HepG2 (cell line): Measurements from ENCODE around the gene MEIG1. TPM values are rescaled to one million over a fixed set of nuclear protein-coding genes. Genes with fewer than 3 reads are reported as not detected.
"Not testable (repeated sequence)": the region's sequence is repeated elsewhere in the genome, so short reads cannot be mapped to it uniquely, and the experiment has no call there.

Experiments
- ATAC-seq: fragments of 200-7000 bp; cut with Tn5 transposase; 3 replicates; pipeline ENCODE4 v1.9.1; 2020; ENCODE audit warnings: mild to moderate bottlenecking, moderate library complexity
- BruUV-seq: library from RNA; stranded (reverse); fragments of 400-500 nt; replicated peaks from 2 replicates; lab custom pipeline; 2021; lab: Mats Ljungman, UMichigan
- CTCF ChIA-PET: fragments of 300-600 bp; formaldehyde crosslinking; extraction: SDS; loops from one replicate; lab custom pipeline; 2021; ENCODE audit warnings: low total read pairs, inconsistent platforms, low intra/inter-chr PET ratio; lab: Yijun Ruan, JAX
- POLR2A ChIA-PET: fragments of 350-600 bp; sonication (Branson Sonifier 250); formaldehyde crosslinking; loops from one replicate; lab custom pipeline; 2020; ENCODE audit warnings: antibody characterized with exemption, inconsistent platforms; lab: Yijun Ruan, JAX
- DNase-seq: peaks from one replicate; pipeline ENCODE4 v3.0.0-alpha.2; 2015; ENCODE audit warnings: low spot score
- FAIRE-seq: peaks from 3 replicates; lab custom pipeline; 2011; peaks lifted over from hg19 to GRCh38; lab: Jason Lieb, UNC
- H2AFZ ChIP-seq: one replicate; pipeline ENCODE4 v1.6.1; 2011; ENCODE audit warnings: low read length, inconsistent platforms
- H3K27ac ChIP-seq: fragments of 300-600 bp; 3 replicates; pipeline ENCODE4 v1.8.0; 2011; ENCODE audit warnings: mixed run types, mild to moderate bottlenecking, mixed read lengths, low read length, inconsistent platforms; ENCODE audit not compliant: insufficient read depth; ENCODE audit errors: extremely low read length
- H3K27me3 ChIP-seq, 2 experiments: fragments of 200-600 bp in 1 of 2; 2 replicates in 1 of 2; 3 replicates in 1 of 2; pipeline versions ENCODE4 v1.6.0 to v1.8.0; 2011; ENCODE audit warnings: low read length in 2 of 2, mild to moderate bottlenecking in 2 of 2, moderate library complexity in 2 of 2, inconsistent platforms in 1 of 2; ENCODE audit not compliant: insufficient read depth in 2 of 2, control insufficient read depth in 1 of 2
- H3K36me3 ChIP-seq, 2 experiments: fragments of 200-600 bp in 1 of 2; replicated peaks in 1 of 2; 2 replicates in 1 of 2; 3 replicates in 1 of 2; pipeline versions ENCODE4 v1.5.1 to v1.8.0; 2011; ENCODE audit warnings: low read length in 2 of 2, inconsistent platforms in 1 of 2; ENCODE audit not compliant: insufficient read depth in 2 of 2, control insufficient read depth in 1 of 2
- H3K4me1 ChIP-seq: 2 replicates; pipeline ENCODE4 v1.5.1; 2012; ENCODE audit warnings: low read length, inconsistent platforms; ENCODE audit not compliant: insufficient read depth
- H3K4me2 ChIP-seq: 2 replicates; pipeline ENCODE4 v1.6.0; 2011; ENCODE audit warnings: low read depth, low read length, inconsistent platforms
- H3K4me3 ChIP-seq, 3 experiments: fragments of 200-600 bp in 1 of 3; sonication (generic), shearing (Covaris generic) in 1 of 3; replicated peaks in 1 of 3; 2 replicates each; pipeline ENCODE4 v1.5.1; 2011 to 2016; ENCODE audit warnings: low read length in 3 of 3, inconsistent platforms in 2 of 3, low read depth in 2 of 3, mild to moderate bottlenecking in 2 of 3, control low read depth in 1 of 3, mixed read lengths in 1 of 3; ENCODE audit not compliant: insufficient read depth in 1 of 3
- H3K79me2 ChIP-seq: one replicate; pipeline ENCODE4 v1.6.1; 2011; ENCODE audit warnings: low read length, inconsistent platforms; ENCODE audit not compliant: insufficient read depth
- H3K9ac ChIP-seq: 2 replicates; pipeline ENCODE4 v1.6.0; 2011; ENCODE audit warnings: mild to moderate bottlenecking, low read depth, low read length, inconsistent platforms; ENCODE audit not compliant: insufficient read depth
- H3K9me3 ChIP-seq: 2 replicates; pipeline ENCODE4 v1.5.1; 2012; ENCODE audit warnings: mild to moderate bottlenecking, low read length
- H4K20me1 ChIP-seq: 2 replicates; pipeline ENCODE4 v1.6.0; 2011; ENCODE audit warnings: inconsistent platforms, mild to moderate bottlenecking, low read length, moderate library complexity; ENCODE audit not compliant: insufficient read depth
- ELF3 ChIP-seq: IDR thresholded peaks from 2 replicates; pipeline ENCODE4 v1.6.1; 2016; ENCODE audit warnings: missing genetic modification reagents, missing compliant biosample characterization
- WGBS: methylation state at CpG from one replicate; pipeline ENCODE4 v1.1.6; 2017; ENCODE audit warnings: low lambda C conversion rate; 5-methylcytosine and 5-hydroxymethylcytosine counted together
- in situ Hi-C: cut with HindIII; loops from 2 replicates; pipeline ENCODE4 v1.10.0; 2017; ENCODE audit warnings: low pct_unique_long_range_greater_than_20kb; ENCODE audit not compliant: extremely low pct_ligation_motif_present
- intact Hi-C: fragments of 100-400 bp; cut with micrococcal nuclease; formaldehyde crosslinking; loops from one replicate; pipeline ENCODE4 v1.10.0; 2022; ENCODE audit not compliant: unreplicated experiment
- polyA plus RNA-seq, 8 experiments: library from polyadenylated mRNA; depleted of rRNA in 3 of 8; stranded (reverse) in 7 of 8; unstranded in 1 of 8; fragments of >200 nt; fragmentation: Illumina TruSeq in 4 of 8; extraction: Trizol in 4 of 8; gene quantifications; 2 replicates each; pipeline versions ENCODE4 v1.2.1 to v1.2.3, GENCODE V29; 2011 to 2016; ENCODE audit warnings: low read depth in 4 of 8, missing spikeins in 1 of 8, mixed read lengths in 1 of 8; ENCODE audit not compliant: insufficient read depth in 1 of 8
- total RNA-seq, 5 experiments: library from RNA; depleted of rRNA; stranded (reverse); fragments of >200 nt; fragmentation: Illumina TruSeq; extraction: Trizol; gene quantifications; 2 replicates each; pipeline ENCODE4 v1.2.3, GENCODE V29; 2016; ENCODE audit warnings: low read depth in 1 of 5

Gene MEIG1
- total and polyA plus RNA-seq, 2 of the 13 experiments (the other 11 are each of a cell fraction or from before 2014, with no cell fraction given): not detected

DNA sequence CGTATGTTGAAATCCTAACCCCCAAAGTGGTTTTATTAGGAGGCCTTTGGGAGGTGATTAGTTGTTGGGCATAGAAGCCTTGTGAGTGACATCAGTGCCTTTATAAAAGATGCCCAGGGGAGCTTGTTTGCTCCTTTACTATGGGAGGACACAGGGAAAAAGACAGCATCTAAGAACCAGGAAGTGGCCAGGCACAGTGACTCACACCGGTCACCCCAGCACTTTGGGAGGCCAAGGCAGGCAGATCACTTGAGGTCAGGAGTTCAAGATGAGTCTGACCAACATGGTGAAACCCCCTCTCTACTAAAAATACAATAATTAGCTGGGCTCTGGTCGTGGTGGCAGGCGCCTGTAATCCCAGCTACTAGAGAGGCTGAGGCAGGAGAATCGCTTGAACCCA lies 61.8 kb downstream of the MEIG1 start:
- H3K9ac ChIP-seq, H3K9me3 ChIP-seq, BruUV-seq, ATAC-seq, POLR2A ChIA-PET, intact Hi-C loops, H3K27ac ChIP-seq, H3K79me2 ChIP-seq, H2AFZ ChIP-seq, H3K27me3 ChIP-seq, DNase-seq, H3K4me1 ChIP-seq, H3K4me3 ChIP-seq, H4K20me1 ChIP-seq, H3K4me2 ChIP-seq, H3K36me3 ChIP-seq, CTCF ChIA-PET, in situ Hi-C loops, FAIRE-seq: not testable (repeated sequence)
- WGBS: 29% methylated on average over 3 of the region's 5 CpGs
- 0 out of 2 replicates have a peak, but pooled peaks have one; percentile 33 for TF ChIP-seq ELF3 (CRISPR knock-in tag)

Other genes starting within 250 kb of the MEIG1 start
- gene FAM107B, start 184.5 kb upstream of the MEIG1 start, total RNA-seq (2016; rRNA removed; fragmentation: Illumina TruSeq; extraction: Trizol): 24.8 and 38.5 TPM in 2 replicates
- gene FAM107B, start 184.5 kb upstream of the MEIG1 start, polyA plus RNA-seq (2011; rRNA removed): 10.8 and 15.7 TPM in 2 replicates
- 0.33 and 0.38 TPM in 2 replicates for gene CDNF, start 121.4 kb upstream of the MEIG1 start, total RNA-seq (2016; rRNA removed; fragmentation: Illumina TruSeq; extraction: Trizol)
- 0.29 and 0.40 TPM in 2 replicates for gene CDNF, start 121.4 kb upstream of the MEIG1 start, polyA plus RNA-seq (2011; rRNA removed)
- gene HSPA14, start 121.1 kb upstream of the MEIG1 start, total RNA-seq (2016; rRNA removed; fragmentation: Illumina TruSeq; extraction: Trizol): 29.8 and 42.9 TPM in 2 replicates
- 6.7 and 10.7 TPM in 2 replicates for gene HSPA14, start 121.1 kb upstream of the MEIG1 start, polyA plus RNA-seq (2011; rRNA removed)
- 16.7 and 22.8 TPM in 2 replicates for gene MSANTD7, start 121.1 kb upstream of the MEIG1 start, total RNA-seq (2016; rRNA removed; fragmentation: Illumina TruSeq; extraction: Trizol)
- 3.3 and 3.7 TPM in 2 replicates for gene MSANTD7, start 121.1 kb upstream of the MEIG1 start, polyA plus RNA-seq (2011; rRNA removed)
- gene SUV39H2, start 80.5 kb upstream of the MEIG1 start, total RNA-seq (2016; rRNA removed; fragmentation: Illumina TruSeq; extraction: Trizol): 44.3 and 68.8 TPM in 2 replicates
- 5.9 and 9.0 TPM in 2 replicates for gene SUV39H2, start 80.5 kb upstream of the MEIG1 start, polyA plus RNA-seq (2011; rRNA removed)
- gene DCLRE1C, start 5.3 kb upstream of the MEIG1 start, total RNA-seq (2016; rRNA removed; fragmentation: Illumina TruSeq; extraction: Trizol): 10.3 and 11.5 TPM in 2 replicates
- 2.3 and 3.0 TPM in 2 replicates for gene DCLRE1C, start 5.3 kb upstream of the MEIG1 start, polyA plus RNA-seq (2011; rRNA removed)
- not detected in 2 replicates for gene OLAH, start 84.6 kb downstream of the MEIG1 start, total RNA-seq (2016; rRNA removed; fragmentation: Illumina TruSeq; extraction: Trizol)
- gene OLAH, start 84.6 kb downstream of the MEIG1 start, polyA plus RNA-seq (2011; rRNA removed): 0.13 and 0.51 TPM in 2 replicates
- gene ACBD7, start 129.4 kb downstream of the MEIG1 start, total RNA-seq (2016; rRNA removed; fragmentation: Illumina TruSeq; extraction: Trizol): 2.6 and 4.0 TPM in 2 replicates
- gene ACBD7, start 129.4 kb downstream of the MEIG1 start, polyA plus RNA-seq (2011; rRNA removed): 1.1 and 1.4 TPM in 2 replicates
- gene RPP38, start 138.0 kb downstream of the MEIG1 start, total RNA-seq (2016; rRNA removed; fragmentation: Illumina TruSeq; extraction: Trizol): 16.4 and 17.7 TPM in 2 replicates
- 11.7 TPM in 2 replicates for gene RPP38, start 138.0 kb downstream of the MEIG1 start, polyA plus RNA-seq (2011; rRNA removed)
- gene NMT2, start 209.3 kb downstream of the MEIG1 start, total RNA-seq (2016; rRNA removed; fragmentation: Illumina TruSeq; extraction: Trizol): 23.8 and 28.0 TPM in 2 replicates
- 8.9 and 10.1 TPM in 2 replicates for gene NMT2, start 209.3 kb downstream of the MEIG1 start, polyA plus RNA-seq (2011; rRNA removed)